IgD-negative memory B cell (primary cell): Measurements from ENCODE around the gene IGFBP4. TPM values are rescaled to one million over a fixed set of nuclear protein-coding genes. Genes with fewer than 3 reads are reported as not detected.
A peak's percentile ranks its signal among the peaks of the same experiment; 100 is the strongest.

Experiments
- H3K27ac Mint-ChIP-seq, 3 donors: one replicate each; pipeline ENCODE4 v1.8.0; 2020 to 2022; ENCODE audit warnings: mild to moderate bottlenecking in 3 of 3, mixed read lengths in 3 of 3, moderate library complexity in 1 of 3
- H3K27me3 Mint-ChIP-seq: one replicate; pipeline ENCODE4 v1.8.0; 2021; ENCODE audit warnings: mixed read lengths
- H3K36me3 Mint-ChIP-seq: one replicate; pipeline ENCODE4 v1.8.0; 2020; ENCODE audit warnings: mild to moderate bottlenecking, mixed read lengths
- H3K4me1 Mint-ChIP-seq, 3 donors: one replicate each; pipeline ENCODE4 v1.8.0; 2020 to 2022; ENCODE audit warnings: mixed read lengths in 3 of 3, mild to moderate bottlenecking in 1 of 3
- H3K4me3 Mint-ChIP-seq, 4 donors: one replicate each; pipeline ENCODE4 v1.8.0; 2020 to 2022; ENCODE audit warnings: mild to moderate bottlenecking in 4 of 4, mixed read lengths in 4 of 4, moderate library complexity in 3 of 4
- H3K9me3 Mint-ChIP-seq, 3 donors: one replicate each; pipeline ENCODE4 v1.8.0; 2020 to 2021; ENCODE audit warnings: mixed read lengths in 3 of 3, mild to moderate bottlenecking in 1 of 3
- polyA plus RNA-seq: library from polyadenylated mRNA; unstranded; fragments of 300-500 nt; fragmentation: Illumina TruSeq; gene quantifications from one replicate; pipeline ENCODE4 v1.2.3, GENCODE V29; 2021

IGFBP4 gene
- polyA plus RNA-seq, 1 donor from 2014 or later = 3.0 TPM

DNA sequence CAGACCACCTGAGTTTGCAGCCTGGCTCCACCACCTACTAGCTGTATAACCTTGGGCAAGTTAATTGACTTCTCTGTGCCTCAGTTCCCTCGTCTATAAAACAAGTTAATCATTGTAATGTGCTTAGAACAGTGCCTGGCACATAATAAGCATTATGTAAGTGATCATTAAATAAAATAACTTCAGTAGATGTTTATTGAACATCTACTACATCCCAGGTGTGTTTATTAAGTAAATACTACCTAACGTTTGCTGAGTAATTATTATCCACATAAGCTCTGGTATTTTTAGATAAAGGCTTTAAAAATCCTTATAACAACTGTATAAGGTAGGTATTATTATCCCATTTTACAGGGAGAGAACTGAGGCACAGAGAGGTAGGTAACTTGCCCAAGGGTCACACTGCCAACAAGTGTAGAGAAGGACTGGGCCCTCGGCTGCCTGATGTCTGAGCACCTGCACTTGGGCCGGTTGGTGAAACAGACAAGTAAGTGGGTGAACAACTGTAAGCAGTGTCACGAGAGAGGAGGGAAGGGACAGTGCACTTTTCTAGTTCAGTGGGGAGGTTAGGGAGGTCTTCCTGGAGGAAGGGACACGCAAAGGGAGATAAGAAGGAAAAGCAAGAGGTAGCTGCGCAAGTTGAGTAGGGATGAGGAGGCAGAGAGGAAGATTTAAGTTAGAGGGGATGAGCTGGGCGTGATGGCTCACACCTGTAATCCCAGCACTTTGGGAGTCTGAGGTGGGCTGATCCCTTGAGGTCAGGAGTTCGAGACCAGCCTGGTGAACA is 53.6 kb downstream of the IGFBP4 start:
- H3K9me3 Mint-ChIP-seq = no peaks in the 10 kb centered on the region
- no peaks in the 10 kb centered on the region for H3K36me3 Mint-ChIP-seq
- H3K27ac Mint-ChIP-seq = no peak overlapping the region
- peaks cover 22% of the 10 kb centered on the region for H3K27me3 Mint-ChIP-seq
- H3K4me3 Mint-ChIP-seq = no peak overlapping the region
- no peaks in the 10 kb centered on the region for H3K4me1 Mint-ChIP-seq

GRCh38 chr17:40497695-40498094 is 54.4 kb downstream of the IGFBP4 start:
- Mint-ChIP-seq H3K27ac (no peak overlapping the region), H3K4me1 (no peaks in the 10 kb centered on the region), H3K4me3 (no peak overlapping the region), H3K9me3 (no peaks in the 10 kb centered on the region), H3K27me3 (peaks cover 22% of the 10 kb centered on the region), H3K36me3 (no peaks in the 10 kb centered on the region)

GRCh38 chr17:40498281-40499084 is 55.2 kb downstream of the IGFBP4 start:
- H3K27ac Mint-ChIP-seq = peak overlapping the region in 1 of 3 donors; percentile 82
- H3K36me3 Mint-ChIP-seq = no peaks in the 10 kb centered on the region
- peaks cover 22% of the 10 kb centered on the region for H3K27me3 Mint-ChIP-seq
- H3K4me1 Mint-ChIP-seq = peaks cover 0 to 2% (median 0%) of the 10 kb centered on the region in 3 donors
- no peak overlapping the region for H3K4me3 Mint-ChIP-seq
- no peaks in the 10 kb centered on the region for H3K9me3 Mint-ChIP-seq

DNA sequence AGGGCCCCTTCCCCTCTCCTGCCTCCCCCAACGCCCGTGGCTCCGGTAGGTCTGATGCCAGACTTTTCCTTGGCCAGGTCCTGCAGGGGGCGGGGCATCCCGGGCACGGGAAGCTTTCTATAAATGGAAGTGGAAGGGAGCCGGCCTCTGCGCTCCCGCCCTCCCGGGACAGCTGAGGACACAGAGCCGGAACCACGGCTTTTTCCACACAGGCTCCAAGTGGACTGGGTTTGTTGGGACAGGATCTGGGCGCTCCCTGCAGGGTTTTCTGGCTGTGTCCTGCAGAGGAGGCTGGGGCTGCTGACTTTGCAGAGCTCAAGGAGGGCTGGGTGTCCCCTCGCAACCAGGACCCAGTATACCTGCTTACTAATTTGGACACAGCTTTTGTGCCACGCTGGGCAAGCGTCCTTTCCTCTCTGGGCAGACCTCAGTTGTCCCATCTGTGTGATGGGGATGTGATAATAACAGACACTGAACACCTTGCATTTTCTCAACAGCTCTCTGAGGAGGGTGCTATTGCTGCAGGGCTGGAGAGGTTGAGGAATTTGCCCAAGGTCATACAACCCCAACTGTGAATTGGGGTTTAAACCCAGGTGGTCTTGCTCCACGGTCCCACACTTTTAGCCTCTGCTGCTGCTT is 56.4 kb downstream of the IGFBP4 start:
- Mint-ChIP-seq H3K27me3 (peaks cover 22% of the 10 kb centered on the region), H3K4me3 (no peak overlapping the region), H3K4me1 (peaks cover 0 to 2% (median 0%) of the 10 kb centered on the region in 3 donors), H3K9me3 (no peaks in the 10 kb centered on the region), H3K36me3 (no peaks in the 10 kb centered on the region), H3K27ac (peak overlapping the region in 1 of 3 donors; percentile 82)

- peaks cover 22% of the 10 kb centered on the region for H3K27me3 Mint-ChIP-seq
- peaks cover 0 to 2% (median 0%) of the 10 kb centered on the region in 3 donors for H3K4me1 Mint-ChIP-seq
- no peak overlapping the region for H3K27ac Mint-ChIP-seq
- no peak overlapping the region for H3K4me3 Mint-ChIP-seq
- H3K36me3 Mint-ChIP-seq = no peaks in the 10 kb centered on the region
- no peaks in the 10 kb centered on the region for H3K9me3 Mint-ChIP-seq
These were observed 56.9 kb downstream of the IGFBP4 start for GRCh38 chr17:40500190-40500589.

GRCh38 chr17:40500709-40501108 is 57.5 kb downstream of the IGFBP4 start:
- Mint-ChIP-seq H3K4me3 (no peak overlapping the region), H3K9me3 (no peaks in the 10 kb centered on the region), H3K27me3 (peaks cover 22% of the 10 kb centered on the region), H3K36me3 (no peaks in the 10 kb centered on the region), H3K27ac (no peak overlapping the region), H3K4me1 (peaks cover 0 to 2% (median 0%) of the 10 kb centered on the region in 3 donors)

DNA sequence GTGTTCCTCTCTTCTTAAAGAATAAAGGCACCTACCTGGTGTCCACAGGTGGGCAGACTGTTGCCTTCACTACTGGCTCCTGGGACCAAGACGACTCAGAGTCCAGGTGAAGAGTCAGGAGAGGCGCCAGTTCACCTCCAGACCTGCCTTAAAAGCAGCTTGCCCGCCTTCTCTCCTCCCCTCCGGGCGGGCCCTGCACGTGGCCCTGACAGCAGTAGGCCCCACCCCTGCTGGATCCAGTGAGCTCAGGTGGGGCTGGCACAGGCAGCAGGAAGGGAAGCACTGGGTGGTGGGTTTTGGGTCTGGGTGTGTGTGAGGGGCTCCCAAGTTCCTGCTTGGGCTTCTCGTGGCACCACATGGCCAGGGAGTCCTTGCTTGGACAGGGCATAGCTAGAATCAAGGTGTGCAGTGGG is 58.3 kb downstream of the IGFBP4 start, which contains the start of gene TNS4:
TSS of gene TNS4 (minus strand) at position 125 of the 413 bp plus-strand sequence. CDS start 5,198 bp downstream, outside the sequence.
- peak within 1 kb of the TSS in 1 of 3 donors; percentile 64 for H3K27ac Mint-ChIP-seq
- H3K36me3 Mint-ChIP-seq = no peaks in the 10 kb centered on the region
- peaks cover 20% of the 10 kb centered on the region for H3K27me3 Mint-ChIP-seq
- H3K4me3 Mint-ChIP-seq = no peak within 1 kb of the TSS
- no peaks in the 10 kb centered on the region for H3K9me3 Mint-ChIP-seq
- peaks cover 0 to 2% (median 0%) of the 10 kb centered on the region in 3 donors for H3K4me1 Mint-ChIP-seq

DNA sequence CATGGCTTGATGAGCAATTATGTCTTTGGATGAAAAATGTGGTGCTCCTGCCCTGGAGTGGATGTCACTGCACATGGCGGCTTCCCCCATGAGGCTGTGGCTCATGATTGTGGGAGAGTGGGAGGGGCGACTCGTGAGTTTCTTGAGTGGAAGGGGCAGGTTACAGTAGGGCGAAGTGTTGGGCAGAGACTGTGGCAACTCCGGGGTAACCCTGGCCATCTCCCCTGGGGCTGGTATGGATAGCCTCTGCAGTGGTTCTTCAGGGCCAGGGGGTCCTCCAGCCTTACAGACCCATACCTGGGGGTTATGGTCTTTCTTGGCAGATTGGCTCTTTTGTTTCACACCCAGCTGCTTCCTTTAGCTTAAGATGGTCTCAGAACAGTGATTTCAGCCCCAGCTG is 59.5 kb downstream of the IGFBP4 start:
- no peak overlapping the region for H3K4me3 Mint-ChIP-seq
- H3K27ac Mint-ChIP-seq = no peak overlapping the region
- peaks cover 18% of the 10 kb centered on the region for H3K27me3 Mint-ChIP-seq
- H3K4me1 Mint-ChIP-seq = peaks cover 0 to 2% (median 0%) of the 10 kb centered on the region in 3 donors
- H3K9me3 Mint-ChIP-seq = no peaks in the 10 kb centered on the region
- no peaks in the 10 kb centered on the region for H3K36me3 Mint-ChIP-seq

- Mint-ChIP-seq H3K9me3 (no peaks in the 10 kb centered on the region), H3K4me3 (no peak overlapping the region), H3K27ac (no peak overlapping the region), H3K27me3 (peaks cover 18% of the 10 kb centered on the region), H3K36me3 (no peaks in the 10 kb centered on the region), H3K4me1 (peaks cover 0 to 2% (median 0%) of the 10 kb centered on the region in 3 donors)
These were observed 59.9 kb downstream of the IGFBP4 start for GRCh38 chr17:40503154-40503553.

DNA sequence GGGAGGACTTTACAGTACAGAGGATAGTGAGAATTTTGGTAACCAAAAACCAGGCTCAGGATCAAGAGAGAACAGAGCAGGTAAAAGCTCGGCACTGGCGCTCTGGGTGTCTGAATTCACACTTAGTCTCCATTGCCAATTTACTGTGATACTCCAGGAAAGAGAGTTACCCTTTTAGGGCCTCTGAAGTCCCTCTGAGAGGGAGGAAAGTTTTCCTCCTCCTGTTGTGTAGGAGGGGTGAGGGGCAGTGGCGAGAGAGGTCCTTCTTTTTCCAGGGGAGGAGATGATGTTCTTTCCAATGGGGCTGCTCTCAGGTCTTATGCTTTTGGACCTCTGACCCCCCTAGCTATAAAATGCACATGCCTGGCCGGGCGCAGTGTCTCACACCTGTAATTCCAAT is 63.5 kb downstream of the IGFBP4 start:
- Mint-ChIP-seq H3K9me3 (no peaks in the 10 kb centered on the region), H3K27me3 (no peaks in the 10 kb centered on the region), H3K4me3 (no peak overlapping the region), H3K36me3 (no peaks in the 10 kb centered on the region), H3K27ac (no peak overlapping the region), H3K4me1 (peaks cover 0 to 5% (median 5%) of the 10 kb centered on the region in 3 donors)

Other genes with a start within 250 kb of the IGFBP4 start
- gene WIPF2, start 224.1 kb upstream of the IGFBP4 start, polyA plus RNA-seq = 11.4 TPM
- gene CDC6, start 155.6 kb upstream of the IGFBP4 start, polyA plus RNA-seq = 0.93 TPM
- gene RARA, start 134.3 kb upstream of the IGFBP4 start, polyA plus RNA-seq = 13.7 TPM
- gene GJD3, start 78.7 kb upstream of the IGFBP4 start, polyA plus RNA-seq = not detected
- gene TOP2A, start 25.6 kb upstream of the IGFBP4 start, polyA plus RNA-seq = not detected
- not detected for gene TNS4, start 58.2 kb downstream of the IGFBP4 start, polyA plus RNA-seq
- 257 TPM for gene CCR7, start 122.0 kb downstream of the IGFBP4 start, polyA plus RNA-seq
- gene SMARCE1, start 204.4 kb downstream of the IGFBP4 start, polyA plus RNA-seq = 221 TPM
- not detected for gene KRT222, start 221.7 kb downstream of the IGFBP4 start, polyA plus RNA-seq